ENCODE results near the gene UBE2K. TPM values are rescaled to one million over a fixed set of nuclear protein-coding genes. Genes with fewer than 3 reads are reported as not detected.

The UBE2K gene
- total RNA-seq, 4 donors from 2014 or later: 21.5 to 32.2 (median 25.7) TPM

- intact Hi-C loops (cut with DNase I; ENCODE audit: low total_unique reads): no loop called here
- DNase-seq (ENCODE audit: low spot score in 2 of 2): no peak
- no peak overlapping the region for H3K4me3 ChIP-seq (ENCODE audit: low read depth, poor library complexity, severe bottlenecking)
- TF ChIP-seq POLR2A (IDR thresholded peaks at IDR 0.05) (no peak), CTCF (IDR thresholded peaks at IDR 0.05) (no peak)
- WGBS, 2 donors: 77% methylated on average over 3 of the region's 3 CpGs
Observed at GRCh38 chr4:39710098-39710896, 12.4 kb downstream of the UBE2K start.

GRCh38 chr4:39712819-39713607 is 15.1 kb downstream of the UBE2K start:
- 94 to 96% methylated on average over 17 of the region's 17 CpGs for WGBS, 2 donors
- H3K4me3 ChIP-seq (ENCODE audit: low read depth, poor library complexity, severe bottlenecking): no peak overlapping the region
- no peak for DNase-seq (ENCODE audit: low spot score in 2 of 2)
- TF ChIP-seq POLR2A (IDR thresholded peaks at IDR 0.05) (no peak), CTCF (IDR thresholded peaks at IDR 0.05) (no peak)
- intact Hi-C loops (cut with DNase I; ENCODE audit: low total_unique reads): no loop called here

- WGBS, 2 donors: 48 to 49% methylated on average over 1 of the region's 1 CpG
- TF ChIP-seq POLR2A (IDR thresholded peaks at IDR 0.05) (no peak), CTCF (IDR thresholded peaks at IDR 0.05) (no peak)
- DNase-seq (ENCODE audit: low spot score in 2 of 2): no peak
- H3K4me3 ChIP-seq (ENCODE audit: low read depth, poor library complexity, severe bottlenecking): no peak overlapping the region
- intact Hi-C loops (cut with DNase I; ENCODE audit: low total_unique reads): no loop called here
Observed at GRCh38 chr4:39713691-39714090, 15.8 kb downstream of the UBE2K start.

- no peak for TF ChIP-seq CTCF (IDR thresholded peaks at IDR 0.05)
- no peak for TF ChIP-seq POLR2A (IDR thresholded peaks at IDR 0.05)
- DNase-seq (ENCODE audit: low spot score in 2 of 2): no peak
- no peak overlapping the region for H3K4me3 ChIP-seq (ENCODE audit: low read depth, poor library complexity, severe bottlenecking)
- intact Hi-C loops (cut with DNase I; ENCODE audit: low total_unique reads): no loop called here
- WGBS, 2 donors: 46 to 64% methylated on average over 3 of the region's 3 CpGs
Observed at GRCh38 chr4:39714166-39714565, 16.2 kb downstream of the UBE2K start.

GRCh38 chr4:39715788-39716187 is 17.9 kb downstream of the UBE2K start:
- intact Hi-C loops (cut with DNase I; ENCODE audit: low total_unique reads): no loop called here
- TF ChIP-seq POLR2A (IDR thresholded peaks at IDR 0.05): no peak
- TF ChIP-seq CTCF (IDR thresholded peaks at IDR 0.05): no peak
- WGBS, 2 donors: 87 to 93% methylated on average over 3 of the region's 3 CpGs
- H3K4me3 ChIP-seq (ENCODE audit: low read depth, poor library complexity, severe bottlenecking): no peak overlapping the region
- DNase-seq (ENCODE audit: low spot score in 2 of 2): no peak

Measured in lower leg skin (tissue), 4 donors.